ENCODE data around the gene KMT2E. TPM values are rescaled to one million over a fixed set of nuclear protein-coding genes. Genes with fewer than 3 reads are reported as not detected.
A peak's percentile ranks its signal among the peaks of the same experiment; 100 is the strongest.

The KMT2E gene
- total RNA-seq, 3 donors from 2014 or later = 115 to 135 (median 132) TPM

DNA sequence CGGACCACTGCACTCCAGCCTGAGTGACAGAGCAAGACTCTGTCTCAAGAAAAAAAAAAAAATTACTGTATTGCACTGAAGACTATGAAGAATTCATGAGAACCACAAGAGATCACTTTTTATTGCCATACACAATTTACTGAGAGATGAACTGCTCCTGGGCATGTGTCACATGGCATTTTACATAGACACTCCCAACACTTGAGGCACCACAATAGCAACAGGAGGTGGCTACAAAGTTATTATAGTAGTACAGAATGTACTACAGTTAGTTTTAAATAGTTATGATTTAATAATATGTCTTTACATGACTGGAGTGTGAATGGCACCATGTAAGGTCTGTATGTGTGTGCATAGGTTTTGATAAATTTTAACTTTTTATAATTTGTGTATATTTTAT lies 70.6 kb downstream of the KMT2E start:
- Histone ChIP-seq H3K4me1 (ENCODE audit: low read depth) (no peaks in the 10 kb centered on the region), H3K36me3 (ENCODE audit: low read depth) (peaks cover 10% of the 10 kb centered on the region), H3K9me3 (no peaks in the 10 kb centered on the region), H3K4me3 (no peak overlapping the region)
- intact Hi-C loops (cut with DNase I, micrococcal nuclease) = no loop called here
- DNase-seq = no peak
- TF ChIP-seq, protein P1, sequence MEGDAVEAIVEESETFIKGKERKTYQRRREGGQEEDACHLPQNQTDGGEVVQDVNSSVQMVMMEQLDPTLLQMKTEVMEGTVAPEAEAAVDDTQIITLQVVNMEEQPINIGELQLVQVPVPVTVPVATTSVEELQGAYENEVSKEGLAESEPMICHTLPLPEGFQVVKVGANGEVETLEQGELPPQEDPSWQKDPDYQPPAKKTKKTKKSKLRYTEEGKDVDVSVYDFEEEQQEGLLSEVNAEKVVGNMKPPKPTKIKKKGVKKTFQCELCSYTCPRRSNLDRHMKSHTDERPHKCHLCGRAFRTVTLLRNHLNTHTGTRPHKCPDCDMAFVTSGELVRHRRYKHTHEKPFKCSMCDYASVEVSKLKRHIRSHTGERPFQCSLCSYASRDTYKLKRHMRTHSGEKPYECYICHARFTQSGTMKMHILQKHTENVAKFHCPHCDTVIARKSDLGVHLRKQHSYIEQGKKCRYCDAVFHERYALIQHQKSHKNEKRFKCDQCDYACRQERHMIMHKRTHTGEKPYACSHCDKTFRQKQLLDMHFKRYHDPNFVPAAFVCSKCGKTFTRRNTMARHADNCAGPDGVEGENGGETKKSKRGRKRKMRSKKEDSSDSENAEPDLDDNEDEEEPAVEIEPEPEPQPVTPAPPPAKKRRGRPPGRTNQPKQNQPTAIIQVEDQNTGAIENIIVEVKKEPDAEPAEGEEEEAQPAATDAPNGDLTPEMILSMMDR (IDR thresholded peaks at IDR 0.05) = no peak
- ATAC-seq = peak; percentile 80

DNA sequence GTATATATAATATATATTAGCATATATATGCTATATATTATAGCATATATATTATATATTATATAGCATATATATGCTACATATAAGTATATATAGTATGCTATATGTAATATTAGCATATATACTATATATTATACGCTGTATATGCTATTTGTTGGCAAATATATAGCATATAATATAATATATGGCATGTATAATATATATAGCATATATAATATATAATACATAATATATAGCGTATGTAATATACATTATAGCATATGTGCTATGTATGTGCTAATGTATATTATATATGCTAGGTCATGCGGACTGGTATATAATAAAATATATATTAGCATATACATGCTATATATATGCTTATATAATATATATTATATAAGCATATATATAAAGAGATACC lies 72.8 kb downstream of the KMT2E start:
- ATAC-seq = no peak
- peaks cover 10% of the 10 kb centered on the region for H3K36me3 ChIP-seq (ENCODE audit: low read depth)
- no peak for DNase-seq
- intact Hi-C loops (cut with DNase I, micrococcal nuclease) = no loop called here
- no peaks in the 10 kb centered on the region for H3K4me1 ChIP-seq (ENCODE audit: low read depth)
- H3K4me3 ChIP-seq = no peak overlapping the region
- TF ChIP-seq, protein P1 (IDR thresholded peaks at IDR 0.05) = no peak
- no peaks in the 10 kb centered on the region for H3K9me3 ChIP-seq

DNA sequence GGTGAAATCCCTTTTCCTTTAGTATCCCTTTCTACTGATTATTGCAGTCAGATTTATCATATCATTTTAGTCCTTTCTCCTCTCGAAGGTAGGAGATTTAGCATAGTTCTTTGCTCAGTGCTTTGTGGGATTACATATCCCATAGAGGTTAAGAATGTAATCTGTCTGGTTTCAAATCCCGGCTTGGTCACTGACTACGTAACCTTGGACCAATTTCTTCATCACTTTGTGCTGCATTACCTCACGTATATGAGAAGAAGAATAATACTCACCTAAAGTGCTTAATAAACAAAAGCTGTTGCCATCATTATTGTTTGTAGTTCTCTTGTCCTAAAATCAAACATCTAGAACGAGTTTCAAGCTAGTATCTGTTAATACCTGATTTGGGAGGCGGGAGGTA lies 74.0 kb downstream of the KMT2E start:
- ATAC-seq = no peak
- no peak for DNase-seq
- Histone ChIP-seq H3K9me3 (no peaks in the 10 kb centered on the region), H3K4me1 (ENCODE audit: low read depth) (no peaks in the 10 kb centered on the region), H3K36me3 (ENCODE audit: low read depth) (peaks cover 7% of the 10 kb centered on the region), H3K4me3 (no peak overlapping the region)
- intact Hi-C loops (cut with DNase I, micrococcal nuclease) = no loop called here
- TF ChIP-seq, protein P1 (IDR thresholded peaks at IDR 0.05) = no peak

- no peak overlapping the region for H3K4me3 ChIP-seq
- peaks cover 2% of the 10 kb centered on the region for H3K36me3 ChIP-seq (ENCODE audit: low read depth)
- ATAC-seq (no peak), DNase-seq (no peak)
- TF ChIP-seq, protein P1 (IDR thresholded peaks at IDR 0.05) = no peak
- no peaks in the 10 kb centered on the region for H3K4me1 ChIP-seq (ENCODE audit: low read depth)
- no peaks in the 10 kb centered on the region for H3K9me3 ChIP-seq
- intact Hi-C loops (cut with DNase I, micrococcal nuclease) = no loop called here
These were observed 74.5 kb downstream of the KMT2E start for GRCh38 chr7:105088456-105088855.

DNA sequence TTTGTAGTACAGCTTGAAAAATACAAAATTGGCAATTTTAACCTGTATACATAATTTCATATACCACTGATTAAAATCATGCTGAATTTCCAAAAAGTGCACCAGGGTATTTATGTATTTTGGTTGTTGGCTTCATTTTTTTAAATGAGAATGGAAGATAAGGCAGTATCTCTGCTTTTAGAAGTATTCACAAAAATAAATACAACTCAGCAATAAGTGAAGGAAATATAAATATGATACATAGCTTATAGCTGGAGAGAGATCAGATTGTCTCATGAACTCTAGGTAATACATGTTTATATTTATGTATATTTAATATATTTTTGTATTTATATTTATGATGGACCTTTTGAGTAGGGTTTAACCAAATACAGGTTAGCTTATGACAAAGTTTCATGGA lies 81.0 kb downstream of the KMT2E start:
- TF ChIP-seq, protein P1 (IDR thresholded peaks at IDR 0.05) = no peak
- Histone ChIP-seq H3K4me1 (ENCODE audit: low read depth) (no peaks in the 10 kb centered on the region), H3K4me3 (no peak overlapping the region), H3K36me3 (ENCODE audit: low read depth) (no peaks in the 10 kb centered on the region), H3K9me3 (no peaks in the 10 kb centered on the region)
- intact Hi-C loops (cut with DNase I, micrococcal nuclease) = no loop called here
- DNase-seq = no peak
- no peak for ATAC-seq

GRCh38 chr7:105096306-105096705 lies 82.3 kb downstream of the KMT2E start:
- Histone ChIP-seq H3K36me3 (ENCODE audit: low read depth) (no peaks in the 10 kb centered on the region), H3K4me3 (no peak overlapping the region), H3K9me3 (no peaks in the 10 kb centered on the region), H3K4me1 (ENCODE audit: low read depth) (no peaks in the 10 kb centered on the region)
- no peak for ATAC-seq
- TF ChIP-seq, protein P1 (IDR thresholded peaks at IDR 0.05) = no peak
- DNase-seq = no peak
- intact Hi-C loops (cut with DNase I, micrococcal nuclease) = no loop called here
